ENCODE results near the gene MAP1LC3B. TPM values are rescaled to one million over a fixed set of nuclear protein-coding genes. Genes with fewer than 3 reads are reported as not detected.
A peak's percentile ranks its signal among the peaks of the same experiment; 100 is the strongest.
"Not testable (repeated sequence)": the region's sequence is repeated elsewhere in the genome, so short reads cannot be mapped to it uniquely, and the experiment has no call there.

Gene MAP1LC3B
- total RNA-seq, 1 donor from 2014 or later = 41.2 TPM

- DNase-seq (ENCODE audit: low read depth) = no peak
These were observed 31.1 kb upstream of the MAP1LC3B start for GRCh38 chr16:87360862-87361610.

DNA sequence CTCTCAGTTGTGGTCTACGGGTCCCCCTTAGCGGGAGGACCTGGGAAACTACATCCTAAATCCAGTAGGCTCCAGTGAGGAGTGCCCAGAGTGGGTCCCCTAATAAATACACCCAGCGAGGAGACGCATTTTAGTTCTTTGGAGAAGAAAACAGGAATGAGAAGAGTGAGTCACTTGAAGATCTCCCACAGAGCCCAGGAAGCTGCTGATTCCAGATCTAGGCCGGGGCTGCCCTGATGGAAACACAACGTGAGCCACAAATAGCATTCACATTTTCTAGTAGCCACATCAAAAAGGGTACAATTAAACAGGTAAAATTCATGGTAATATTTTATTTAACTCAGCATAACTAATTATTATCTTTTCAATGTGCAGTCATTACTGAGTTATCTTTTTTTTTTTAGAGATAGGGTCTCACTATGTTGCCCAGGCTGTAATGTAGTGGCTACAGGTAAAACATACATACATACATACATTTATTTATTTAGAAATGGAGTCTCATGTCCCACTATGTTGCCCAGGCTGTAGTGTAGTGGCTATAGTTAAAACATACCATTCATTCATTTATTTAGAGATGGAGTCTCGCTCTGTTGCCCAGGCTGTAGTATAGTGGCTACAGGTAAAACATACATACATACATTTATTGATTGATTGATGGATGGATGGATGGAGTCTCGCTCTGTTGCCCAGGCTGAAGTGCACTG lies 30.1 kb upstream of the MAP1LC3B start:
- DNase-seq (ENCODE audit: low read depth) = no peak

DNA sequence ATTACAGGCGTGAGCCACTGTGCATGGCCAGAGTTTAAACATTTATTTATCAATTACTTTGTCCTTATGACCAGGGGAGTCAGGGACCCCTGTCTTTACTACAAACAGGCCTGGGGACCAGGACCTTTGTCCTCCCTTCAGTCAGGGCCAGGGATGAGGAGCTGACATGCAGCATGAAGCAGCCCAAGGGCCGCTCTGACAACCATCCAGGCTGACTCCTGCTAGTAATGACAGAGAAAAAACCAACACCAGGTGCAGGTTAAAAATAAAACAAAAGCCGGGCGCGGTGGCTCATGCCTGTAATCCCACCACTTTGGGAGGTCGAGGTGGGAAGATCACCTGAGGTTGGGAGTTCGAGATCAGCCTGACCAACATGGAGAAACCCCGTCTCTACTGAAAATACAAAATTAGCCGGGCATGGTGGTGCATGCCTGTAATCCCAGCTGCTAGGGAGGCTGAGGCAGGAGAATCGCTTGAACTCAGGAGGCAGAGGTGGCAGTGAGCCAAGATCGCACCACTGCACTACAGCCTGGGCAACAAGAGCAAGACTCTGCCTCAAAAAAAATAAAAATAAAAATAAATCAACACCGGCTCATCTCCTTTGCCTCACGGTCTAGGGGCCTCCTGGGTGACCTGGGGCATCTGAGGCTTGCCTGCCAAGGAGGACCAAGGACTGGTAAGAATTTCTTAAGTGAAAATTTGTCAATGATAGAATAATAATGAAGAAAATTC lies 29.1 kb upstream of the MAP1LC3B start:
- peak; percentile 80 for DNase-seq (ENCODE audit: low read depth)

GRCh38 chr16:87363771-87364455 lies 28.2 kb upstream of the MAP1LC3B start:
- DNase-seq (ENCODE audit: low read depth) = peak; percentile 38

DNA sequence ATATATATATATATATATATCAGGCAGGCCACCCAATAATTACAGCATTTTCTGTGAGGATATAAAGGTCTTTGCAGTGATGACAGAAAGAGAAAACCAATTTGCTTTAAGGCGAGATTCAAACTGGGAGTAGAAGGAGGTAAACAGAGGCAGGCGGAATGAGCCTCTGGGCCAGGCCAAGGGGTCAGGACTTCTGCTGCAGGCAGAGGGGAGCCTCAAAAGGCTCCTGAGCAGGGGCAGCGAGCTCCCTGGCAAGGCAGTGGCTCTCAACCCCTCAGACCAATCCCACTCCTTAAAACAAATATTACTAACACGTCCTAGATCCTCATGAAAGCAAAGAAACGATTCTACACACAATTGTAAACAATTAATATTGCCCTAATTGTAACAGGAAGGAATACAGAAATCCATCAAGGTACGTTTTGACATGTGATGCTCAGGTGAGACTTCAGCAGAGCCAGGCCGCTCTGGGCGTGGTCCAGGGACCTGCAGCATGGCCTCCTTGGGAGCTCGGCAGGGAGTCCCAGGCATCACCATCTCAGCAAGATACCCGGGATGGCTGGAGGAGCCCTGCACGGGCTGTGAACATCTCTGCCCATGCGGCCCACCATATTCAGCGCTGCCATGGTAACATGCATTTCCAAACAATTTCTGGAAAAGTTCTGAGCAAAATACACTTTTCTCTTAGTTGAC lies 27.0 kb upstream of the MAP1LC3B start:
- no peak for DNase-seq (ENCODE audit: low read depth)

- DNase-seq (ENCODE audit: low read depth) = no peak
These were observed 25.8 kb upstream of the MAP1LC3B start for GRCh38 chr16:87366288-87366687.

GRCh38 chr16:87366930-87367329 lies 25.2 kb upstream of the MAP1LC3B start:
- no peak for DNase-seq (ENCODE audit: low read depth)

- DNase-seq (ENCODE audit: low read depth) = no peak
These were observed 24.6 kb upstream of the MAP1LC3B start for GRCh38 chr16:87367529-87367928.

DNA sequence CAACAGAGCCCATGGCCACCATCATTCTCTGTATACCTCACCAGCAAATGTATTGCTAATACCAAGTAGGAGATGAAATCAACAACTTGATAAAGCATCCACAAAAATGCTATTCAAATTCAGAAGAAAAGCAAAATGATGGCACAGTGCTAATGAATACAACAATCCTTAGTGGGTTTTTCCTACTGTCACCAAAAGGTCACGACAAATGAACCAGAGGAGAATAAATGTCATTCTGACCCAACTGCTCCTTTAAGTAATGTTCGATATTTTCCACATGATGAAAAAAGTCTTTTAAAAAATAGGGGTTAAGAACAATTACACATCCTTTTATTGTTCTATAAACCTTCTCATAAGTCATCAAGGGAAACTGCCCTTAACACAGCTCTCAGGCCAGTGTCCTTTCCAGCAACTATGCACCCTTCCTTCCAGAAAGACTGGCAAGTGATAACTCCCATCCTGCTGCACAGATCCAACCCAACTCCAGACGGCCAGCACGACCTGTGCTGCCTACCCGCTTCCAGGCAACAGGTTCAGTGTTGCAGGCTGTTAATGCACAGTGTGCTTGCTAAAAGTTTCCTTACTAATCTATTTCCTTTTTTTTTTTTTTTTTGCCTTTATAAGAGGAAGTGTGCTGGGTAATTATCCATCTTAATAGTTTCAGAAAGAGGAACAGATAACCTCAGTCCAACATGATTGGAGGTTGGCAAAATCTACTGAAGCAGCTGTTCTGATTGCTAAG lies 23.9 kb upstream of the MAP1LC3B start:
- DNase-seq (ENCODE audit: low read depth) = no peak

DNA sequence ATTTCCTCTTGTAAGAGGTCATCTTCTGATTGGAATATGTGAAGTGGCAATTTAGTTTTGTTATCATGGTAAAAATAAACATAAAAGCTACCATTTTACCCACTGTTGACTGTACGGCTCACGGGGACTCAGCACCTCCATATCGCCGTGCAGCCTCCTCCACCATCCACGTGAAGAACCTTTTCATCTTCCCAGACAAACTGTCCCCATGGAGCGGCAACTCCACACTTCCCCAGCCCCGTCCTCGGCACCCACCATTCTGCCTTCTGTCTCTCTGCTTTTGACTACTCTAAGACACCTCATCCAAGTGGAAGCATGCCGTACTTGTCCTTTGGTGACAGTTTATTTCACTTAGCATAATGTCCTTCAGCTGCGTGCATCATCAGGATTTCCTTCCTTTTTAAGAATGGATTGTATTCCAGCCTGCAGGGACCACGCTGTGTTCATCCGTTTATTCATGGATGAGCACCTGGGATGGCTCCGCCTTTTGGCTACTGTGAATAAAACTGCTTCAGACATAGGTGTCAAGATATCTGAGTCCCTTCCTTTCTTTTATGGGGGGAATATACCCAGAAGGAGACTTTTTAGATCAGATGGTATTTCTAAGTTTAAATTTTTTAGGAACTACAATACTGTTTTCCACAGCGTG lies 22.9 kb upstream of the MAP1LC3B start:
- no peak for DNase-seq (ENCODE audit: low read depth)

DNA sequence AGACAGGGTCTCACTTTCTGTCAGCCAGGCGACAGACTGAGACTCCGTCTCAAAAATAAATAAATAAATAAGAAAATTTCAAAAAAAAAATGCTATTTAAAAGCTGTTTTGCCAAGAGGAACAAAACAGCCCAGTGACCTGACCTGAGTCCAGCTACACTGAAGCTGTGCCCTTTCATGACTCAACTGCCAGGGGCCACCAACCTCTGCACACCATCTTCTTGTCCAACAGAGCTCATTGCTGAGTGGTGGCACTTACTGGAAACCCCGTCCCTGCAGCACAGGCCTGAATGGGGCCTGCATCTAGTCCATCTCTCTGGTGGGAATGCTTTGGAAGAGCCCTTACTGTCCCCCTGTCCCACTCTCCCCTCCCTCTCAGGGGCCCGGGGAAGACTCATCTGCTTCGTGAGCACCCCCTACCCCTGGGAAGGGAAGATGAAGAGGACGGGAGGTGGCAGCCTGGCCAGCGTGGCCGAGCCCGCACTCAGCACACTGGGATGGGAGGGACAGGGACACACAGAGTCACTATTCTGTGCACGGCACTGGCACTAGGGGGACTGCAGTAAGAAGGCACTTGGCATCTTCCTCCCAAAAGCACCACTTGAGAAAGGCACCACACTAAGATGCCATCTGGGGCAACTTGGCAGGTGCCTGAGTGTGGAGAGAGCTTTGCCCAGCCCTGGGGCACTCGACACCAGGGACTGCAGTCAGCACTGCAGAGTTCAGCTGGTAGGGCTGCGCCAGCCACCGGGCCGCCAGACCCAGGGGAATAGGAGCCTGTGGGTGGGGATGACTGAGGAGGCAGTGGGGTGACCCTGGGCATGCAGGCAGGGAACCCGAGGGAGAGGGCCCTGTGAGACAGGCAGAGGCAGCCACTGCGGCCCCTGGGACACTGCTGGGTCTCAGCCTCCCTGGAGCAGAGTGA lies 22.1 kb upstream of the MAP1LC3B start:
- DNase-seq (ENCODE audit: low read depth) = peak; percentile 46

GRCh38 chr16:87371261-87371866 lies 20.8 kb upstream of the MAP1LC3B start:
- DNase-seq (ENCODE audit: low read depth) = no peak

DNA sequence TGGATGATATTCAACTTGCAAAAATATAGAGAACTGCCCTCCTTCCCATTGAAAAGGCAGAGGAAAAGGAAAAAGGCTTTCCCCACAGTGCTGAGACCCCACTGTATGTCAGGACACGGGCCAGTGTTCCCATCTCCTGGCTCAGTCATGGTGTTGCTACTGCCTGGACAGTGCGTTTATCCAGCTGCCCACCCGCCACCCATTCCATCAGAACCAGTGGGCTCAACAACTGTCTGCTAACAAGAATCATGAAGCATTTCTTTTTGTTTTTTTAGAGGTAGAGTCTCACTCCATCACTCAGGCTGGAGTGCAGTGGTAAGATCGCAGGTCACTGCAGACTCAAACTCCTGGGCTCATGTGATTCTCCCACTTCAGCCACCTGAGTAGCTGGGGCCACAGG lies 19.8 kb upstream of the MAP1LC3B start:
- no peak for DNase-seq (ENCODE audit: low read depth)

DNA sequence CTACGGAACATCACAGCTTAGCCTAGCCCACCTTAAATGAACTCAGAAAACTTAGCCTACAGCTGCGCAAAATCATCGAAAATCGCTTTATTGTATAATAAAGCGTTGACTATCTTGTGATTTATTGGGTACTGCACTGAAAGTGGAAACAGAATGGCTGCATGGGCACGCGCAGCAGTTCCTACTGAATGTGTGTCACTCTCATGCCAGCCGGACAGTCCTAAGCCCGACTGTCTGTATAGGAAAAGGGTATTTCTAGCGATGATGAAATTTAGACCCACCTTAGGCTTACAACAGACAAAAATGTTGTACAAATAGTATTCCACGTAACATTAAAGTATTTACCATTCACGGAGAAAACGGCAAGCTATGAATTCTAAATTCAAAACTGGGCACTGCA lies 17.8 kb upstream of the MAP1LC3B start:
- DNase-seq (ENCODE audit: low read depth) = no peak

DNA sequence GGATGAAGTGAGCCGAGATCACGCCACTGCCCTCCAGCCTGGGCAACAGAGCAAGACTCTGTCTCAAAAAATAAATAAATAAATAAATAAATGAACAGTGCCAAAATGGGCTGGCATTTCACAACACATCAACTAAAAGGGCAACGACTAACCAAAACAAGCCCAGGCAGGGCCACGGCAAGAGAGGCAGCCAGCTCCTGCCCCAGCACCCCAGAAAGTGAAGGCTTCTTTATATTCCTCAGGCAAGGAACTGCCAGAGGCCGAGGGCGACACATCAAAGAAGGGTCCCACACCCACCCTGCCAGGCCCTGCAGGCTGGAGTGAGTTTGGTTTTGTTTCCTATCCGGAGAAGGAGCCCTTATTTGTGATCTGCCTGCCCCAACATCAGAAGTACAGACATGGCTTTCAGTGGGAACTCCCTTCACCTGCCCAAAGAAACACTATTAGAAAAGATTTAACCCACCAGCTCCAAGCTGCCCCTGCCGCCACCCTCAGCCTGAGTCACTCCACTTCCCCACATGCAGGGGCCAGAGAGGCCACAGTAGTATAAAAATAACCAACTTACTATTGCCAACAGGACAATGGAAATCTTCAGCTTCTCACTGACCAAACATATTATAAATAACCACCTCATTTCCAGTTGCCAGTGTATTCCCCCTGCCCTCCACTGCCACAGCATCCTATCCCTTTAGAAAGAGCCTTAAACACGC lies 16.6 kb upstream of the MAP1LC3B start:
- peak; percentile 89 for DNase-seq (ENCODE audit: low read depth)

- no peak for DNase-seq (ENCODE audit: low read depth)
These were observed 15.5 kb upstream of the MAP1LC3B start for GRCh38 chr16:87376660-87377059.

- DNase-seq (ENCODE audit: low read depth) = not testable (repeated sequence)
These were observed 12.8 kb upstream of the MAP1LC3B start for GRCh38 chr16:87379312-87379752.

Data from myocyte (in vitro differentiated cells).